GM18502 (cell line): ENCODE measurements around the gene OR51B2.
"Not testable (repeated sequence)": the region's sequence is repeated elsewhere in the genome, so short reads cannot be mapped to it uniquely, and the experiment has no call there.

Experiments
- ATAC-seq: cut with Tn5 transposase; IDR thresholded peaks from one replicate; pipeline ENCODE4 v1.9.1; 2021; ENCODE audit warnings: mild to moderate bottlenecking; ENCODE audit not compliant: unreplicated experiment, poor library complexity

OR51B2 gene

DNA sequence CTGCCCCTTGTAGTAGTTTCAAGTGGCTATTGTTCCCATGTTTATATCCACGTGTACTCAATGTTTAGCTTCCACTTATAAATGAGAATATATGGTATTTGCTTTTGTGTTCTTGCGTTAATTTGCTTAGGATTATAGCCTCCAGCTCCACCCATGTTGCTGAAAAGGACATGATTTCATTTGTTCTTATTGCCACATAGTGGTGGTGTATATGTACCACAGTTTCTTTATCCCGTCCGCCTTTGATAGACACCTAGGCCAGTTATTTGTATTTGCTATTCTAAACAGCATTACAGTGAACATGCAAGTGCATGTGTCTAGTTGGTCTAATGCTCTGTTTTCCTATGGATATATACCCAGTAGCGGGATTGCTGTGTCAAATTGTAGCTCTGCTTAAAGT, 6.8 kb downstream of the OR51B2 start:
- no peak for ATAC-seq

- ATAC-seq, result not testable (repeated sequence)
Observed at GRCh38 chr11:5313326-5314023, 10.6 kb downstream of the OR51B2 start.

GRCh38 chr11:5310423-5310822, 13.7 kb downstream of the OR51B2 start:
- no peak for ATAC-seq

- no peak for ATAC-seq
Observed at GRCh38 chr11:5307256-5308019, 16.7 kb downstream of the OR51B2 start.

DNA sequence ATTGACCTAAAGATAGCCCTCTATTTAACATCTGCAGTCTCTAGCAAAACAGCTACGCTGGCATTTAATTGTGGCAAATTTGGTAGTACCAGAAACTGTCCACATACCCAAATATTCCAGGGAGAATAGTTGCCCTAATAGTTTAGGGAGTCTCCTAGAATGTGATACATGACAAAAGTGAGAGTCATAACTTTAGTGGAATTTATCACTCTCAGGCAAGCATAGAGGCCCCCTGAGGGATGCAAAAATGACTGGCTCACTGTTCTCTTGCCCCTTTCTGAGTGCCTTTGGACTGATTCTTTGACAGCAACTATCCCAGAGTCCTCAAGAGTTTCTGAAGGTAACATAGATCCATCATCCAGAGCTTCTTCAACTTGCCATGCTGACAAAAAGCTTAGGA, 20.1 kb downstream of the OR51B2 start:
- ATAC-seq, result no peak

DNA sequence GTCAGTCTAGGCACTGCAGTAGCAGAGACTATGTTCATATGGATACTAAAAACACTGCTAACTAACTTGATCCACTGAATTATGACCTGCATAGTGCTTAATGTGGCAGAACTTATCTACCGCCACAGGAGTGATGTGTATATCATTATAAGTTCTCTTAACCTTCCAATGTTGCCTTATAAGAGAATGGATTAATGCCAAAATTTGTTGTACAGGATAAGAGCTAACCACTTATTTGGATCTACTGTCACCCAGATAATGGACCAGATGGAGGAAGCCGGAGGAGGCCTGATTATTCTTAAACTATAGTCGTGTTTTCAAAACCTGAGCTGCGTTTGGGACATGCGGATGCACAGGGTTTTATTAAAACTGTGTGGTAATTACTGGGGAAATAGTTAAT, 20.5 kb downstream of the OR51B2 start:
- ATAC-seq, result no peak

- ATAC-seq, result no peak
Observed at GRCh38 chr11:5301846-5302245, 22.3 kb downstream of the OR51B2 start, which contains the start of gene OR51B4. OR51B4 (minus strand) TSS chr11:5301946; CDS start chr11:5301946, 0 bp downstream.

- ATAC-seq, result no peak
Observed at GRCh38 chr11:5300251-5300650, 23.8 kb downstream of the OR51B2 start.

- ATAC-seq, result no peak
Observed at GRCh38 chr11:5298451-5298850, 25.6 kb downstream of the OR51B2 start.

GRCh38 chr11:5297721-5298323, 26.3 kb downstream of the OR51B2 start:
- ATAC-seq, result no peak

DNA sequence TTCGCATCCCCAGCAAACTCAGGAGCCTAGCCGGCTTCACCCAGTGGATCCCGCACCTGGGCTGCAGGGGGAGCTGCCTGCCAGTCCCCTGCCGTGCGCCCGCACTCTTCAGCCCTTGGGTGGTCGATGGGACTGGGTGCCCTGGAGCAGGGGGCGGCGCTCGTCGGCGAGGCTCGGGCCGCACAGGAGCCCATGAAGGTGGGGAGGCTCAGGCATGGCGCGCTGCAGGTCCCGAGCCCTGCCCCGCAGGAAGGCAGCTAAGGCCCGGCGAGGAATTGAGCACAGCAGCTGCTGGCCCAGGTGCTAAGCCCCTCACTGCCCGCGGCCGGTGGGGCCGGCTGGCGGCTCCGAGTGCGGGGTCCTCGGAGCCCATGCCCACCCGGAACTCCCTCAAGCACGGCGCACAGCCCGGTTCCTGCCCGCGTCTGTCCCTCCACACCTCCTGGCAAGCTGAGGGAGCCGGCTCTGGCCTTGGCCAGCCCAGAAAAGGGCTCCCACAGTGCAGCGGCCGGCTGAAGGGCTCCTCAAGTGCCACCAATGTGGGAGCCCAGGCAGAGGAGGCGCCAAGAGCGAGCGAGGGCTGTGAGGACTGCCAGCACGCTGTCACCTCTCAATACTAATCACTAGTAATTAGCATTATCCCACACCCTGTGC, 29.6 kb downstream of the OR51B2 start:
- not testable (repeated sequence) for ATAC-seq

DNA sequence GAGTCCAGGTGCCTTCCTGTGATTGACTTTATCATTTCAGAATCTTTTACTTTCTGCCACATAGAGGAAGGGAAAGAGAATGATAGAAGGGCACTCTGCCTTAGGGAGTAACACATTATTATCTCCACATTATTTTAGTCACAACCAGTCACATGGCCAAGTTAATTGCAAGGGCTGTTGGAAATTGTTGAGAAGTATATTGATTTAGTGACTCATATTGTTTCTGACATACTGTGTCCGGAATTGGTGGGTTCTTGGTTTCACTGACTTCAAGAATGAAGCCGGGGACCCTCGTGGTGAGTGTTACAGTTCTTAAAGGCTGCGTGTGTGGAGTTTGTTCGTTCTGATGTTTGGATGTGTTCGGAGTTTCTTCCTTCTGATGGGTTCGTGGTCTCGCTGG, 31.1 kb downstream of the OR51B2 start:
- no peak for ATAC-seq

DNA sequence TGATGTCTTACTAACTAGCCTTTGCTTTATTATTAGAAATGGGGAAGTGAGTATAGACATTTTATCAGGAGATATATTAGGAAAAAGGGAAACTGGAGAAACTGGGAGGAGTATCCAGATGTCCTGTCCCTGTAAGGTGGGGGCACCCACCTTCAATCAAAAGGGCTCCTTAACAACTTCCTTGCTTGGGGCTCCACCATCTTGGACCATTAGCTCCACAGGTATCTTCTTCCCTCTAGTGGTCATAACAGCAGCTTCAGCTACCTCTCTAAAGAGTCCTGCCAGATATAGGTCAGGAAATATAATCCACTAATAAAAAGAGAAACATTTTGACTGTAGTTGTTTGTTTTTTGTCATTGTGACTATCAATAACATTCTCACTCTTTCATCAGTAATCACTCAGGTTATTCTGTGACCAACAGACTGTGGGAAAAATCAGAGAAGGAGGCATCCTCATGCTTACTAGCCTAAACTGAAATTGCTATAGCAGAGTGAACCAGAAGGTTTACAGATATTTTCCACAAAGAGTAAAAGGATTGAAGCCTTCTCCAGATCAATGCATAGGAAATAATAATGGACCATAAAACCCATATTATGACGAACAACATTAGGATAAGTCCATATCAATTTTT, 32.8 kb downstream of the OR51B2 start:
- ATAC-seq, result peak; percentile 93

DNA sequence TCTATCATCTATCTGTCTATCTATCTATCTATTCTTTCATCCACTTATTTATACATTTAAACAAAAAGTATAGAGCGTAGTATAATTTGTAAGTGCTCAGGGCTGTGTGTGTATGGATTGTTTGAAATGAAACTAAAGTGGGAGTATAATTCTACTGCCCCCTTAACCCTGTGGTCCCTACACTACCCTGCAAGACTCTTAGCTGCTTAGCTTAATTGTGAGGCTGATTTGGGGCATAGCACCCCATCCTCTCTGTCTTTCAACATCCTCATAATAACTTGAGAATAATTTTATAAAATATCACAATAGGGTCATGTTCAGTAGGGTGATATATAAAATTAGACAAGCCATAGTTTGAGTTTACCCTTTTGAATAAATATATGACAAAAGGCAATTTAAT, 34.0 kb downstream of the OR51B2 start:
- ATAC-seq, result no peak

DNA sequence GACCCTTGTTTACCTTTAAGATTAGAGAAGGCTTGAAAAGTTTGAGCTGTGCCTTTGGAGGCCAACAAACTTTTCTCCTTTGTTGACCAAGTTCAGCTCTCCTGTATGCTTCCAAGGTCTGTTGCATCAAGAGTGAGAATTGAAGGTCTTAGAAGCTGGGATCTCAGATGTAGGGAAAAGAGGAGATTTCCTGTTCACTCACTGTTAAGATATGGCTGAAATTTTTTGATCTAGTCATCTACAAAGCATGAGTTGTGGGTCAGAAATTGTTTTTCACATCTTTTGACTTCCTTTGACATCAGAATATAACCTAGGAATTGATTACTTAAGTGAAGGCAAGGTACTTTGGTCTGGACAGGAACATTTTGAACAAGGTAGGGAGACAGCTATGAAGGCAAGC, 34.4 kb downstream of the OR51B2 start:
- no peak for ATAC-seq

- ATAC-seq, result no peak
Observed at GRCh38 chr11:5288906-5289550, 35.1 kb downstream of the OR51B2 start.

DNA sequence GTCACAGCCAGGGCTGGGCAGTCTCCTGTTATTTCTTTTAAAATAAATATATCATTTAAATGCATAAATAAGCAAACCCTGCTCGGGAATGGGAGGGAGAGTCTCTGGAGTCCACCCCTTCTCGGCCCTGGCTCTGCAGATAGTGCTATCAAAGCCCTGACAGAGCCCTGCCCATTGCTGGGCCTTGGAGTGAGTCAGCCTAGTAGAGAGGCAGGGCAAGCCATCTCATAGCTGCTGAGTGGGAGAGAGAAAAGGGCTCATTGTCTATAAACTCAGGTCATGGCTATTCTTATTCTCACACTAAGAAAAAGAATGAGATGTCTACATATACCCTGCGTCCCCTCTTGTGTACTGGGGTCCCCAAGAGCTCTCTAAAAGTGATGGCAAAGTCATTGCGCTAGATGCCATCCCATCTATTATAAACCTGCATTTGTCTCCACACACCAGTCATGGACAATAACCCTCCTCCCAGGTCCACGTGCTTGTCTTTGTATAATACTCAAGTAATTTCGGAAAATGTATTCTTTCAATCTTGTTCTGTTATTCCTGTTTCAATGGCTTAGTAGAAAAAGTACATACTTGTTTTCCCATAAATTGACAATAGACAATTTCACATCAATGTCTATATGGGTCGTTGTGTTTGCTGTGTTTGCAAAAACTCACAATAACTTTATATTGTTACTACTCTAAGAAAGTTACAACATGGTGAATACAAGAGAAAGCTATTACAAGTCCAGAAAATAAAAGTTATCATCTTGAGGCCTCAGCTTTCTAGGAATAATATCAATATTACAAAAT, 35.8 kb downstream of the OR51B2 start:
- no peak for ATAC-seq

GRCh38 chr11:5286901-5287300, 37.2 kb downstream of the OR51B2 start:
- no peak for ATAC-seq

DNA sequence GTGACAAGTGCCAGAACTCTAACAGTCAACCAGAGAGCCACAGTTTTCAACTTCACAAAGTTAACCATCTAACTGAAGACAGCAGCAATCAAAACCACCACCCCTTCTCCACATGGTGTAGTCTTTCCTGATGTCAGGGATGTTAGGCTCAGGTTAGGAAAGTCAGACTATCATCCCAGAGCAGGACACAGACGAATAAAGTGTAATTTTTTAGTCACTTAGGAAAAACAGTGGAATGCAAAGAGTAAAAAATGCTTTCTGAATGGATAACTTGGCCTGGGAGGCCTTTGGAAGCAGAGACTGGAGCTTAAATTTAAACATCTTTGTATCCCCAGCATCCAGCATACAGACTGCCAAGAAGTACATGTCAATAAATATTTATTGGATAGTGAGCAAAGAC, 37.7 kb downstream of the OR51B2 start:
- ATAC-seq, result no peak
